Progenitor cell of endocrine pancreas (in vitro differentiated cells): ENCODE data around the gene MS4A10. TPM values are rescaled to one million over a fixed set of nuclear protein-coding genes. Genes with fewer than 3 reads are reported as not detected.
"Not testable (repeated sequence)": the region's sequence is repeated elsewhere in the genome, so short reads cannot be mapped to it uniquely, and the experiment has no call there.

Experiments
- DNase-seq: peaks from one replicate; pipeline ENCODE4 v3.0.0; 2021; ENCODE audit warnings: low spot score; ENCODE audit not compliant: unreplicated experiment
- H3K27ac Mint-ChIP-seq: 2 replicates; pipeline ENCODE4 v1.8.0; 2021; ENCODE audit warnings: mild to moderate bottlenecking, moderate library complexity, mixed read lengths
- H3K27me3 Mint-ChIP-seq: 2 replicates; pipeline ENCODE4 v1.8.0; 2021; ENCODE audit warnings: mixed read lengths
- H3K36me3 Mint-ChIP-seq: 2 replicates; pipeline ENCODE4 v1.8.0; 2022; ENCODE audit warnings: mixed read lengths; ENCODE audit not compliant: insufficient read depth
- H3K4me1 Mint-ChIP-seq: 2 replicates; pipeline ENCODE4 v1.8.0; 2021; ENCODE audit warnings: low read depth, mixed read lengths
- H3K4me3 Mint-ChIP-seq: 2 replicates; pipeline ENCODE4 v1.8.0; 2021; ENCODE audit warnings: low read depth, mild to moderate bottlenecking, moderate library complexity, mixed read lengths
- H3K9me3 Mint-ChIP-seq: 2 replicates; pipeline ENCODE4 v1.8.0; 2021; ENCODE audit warnings: low read depth, mixed read lengths
- total RNA-seq: library from RNA; stranded (reverse); gene quantifications from 2 replicates; pipeline ENCODE4 v1.2.1, GENCODE V29; 2021
- TF ChIP-seq, protein P1 (sequence below): fragments of 200-600 bp; sonication (generic); IDR thresholded peaks from one replicate; pipeline ENCODE4 v1.5.0; 2021; ENCODE audit warnings: antibody characterized with exemption, mild to moderate bottlenecking; ENCODE audit not compliant: unreplicated experiment

MS4A10 gene
- total RNA-seq, 1 donor from 2014 or later: not detected

DNA sequence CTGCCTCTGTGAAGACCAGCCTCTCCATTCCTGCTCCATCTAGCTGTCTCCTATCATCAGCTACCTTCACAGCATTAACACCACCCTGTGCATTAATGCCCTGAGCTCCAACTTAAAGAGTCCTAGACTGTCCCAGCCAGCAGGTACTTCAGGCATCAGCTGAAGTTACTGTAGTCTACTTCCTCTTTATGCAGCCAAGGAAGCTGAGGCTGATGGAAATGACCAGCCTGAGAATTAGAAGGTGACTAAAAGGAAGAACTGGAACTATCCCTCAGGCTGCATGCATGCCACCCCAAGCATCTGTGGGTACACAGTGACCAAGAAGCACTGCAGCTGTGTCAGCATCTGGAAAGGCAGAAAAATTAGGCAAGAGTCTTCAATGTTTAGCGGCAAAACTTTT lies 28.2 kb downstream of the MS4A10 start:
- Mint-ChIP-seq H3K4me3 (no peak overlapping the region), H3K27me3 (peaks cover 10% of the 10 kb centered on the region), H3K36me3 (no peaks in the 10 kb centered on the region), H3K4me1 (no peaks in the 10 kb centered on the region), H3K9me3 (peaks cover 6% of the 10 kb centered on the region), H3K27ac (no peak overlapping the region)
- no peak for DNase-seq
- TF ChIP-seq, protein P1, sequence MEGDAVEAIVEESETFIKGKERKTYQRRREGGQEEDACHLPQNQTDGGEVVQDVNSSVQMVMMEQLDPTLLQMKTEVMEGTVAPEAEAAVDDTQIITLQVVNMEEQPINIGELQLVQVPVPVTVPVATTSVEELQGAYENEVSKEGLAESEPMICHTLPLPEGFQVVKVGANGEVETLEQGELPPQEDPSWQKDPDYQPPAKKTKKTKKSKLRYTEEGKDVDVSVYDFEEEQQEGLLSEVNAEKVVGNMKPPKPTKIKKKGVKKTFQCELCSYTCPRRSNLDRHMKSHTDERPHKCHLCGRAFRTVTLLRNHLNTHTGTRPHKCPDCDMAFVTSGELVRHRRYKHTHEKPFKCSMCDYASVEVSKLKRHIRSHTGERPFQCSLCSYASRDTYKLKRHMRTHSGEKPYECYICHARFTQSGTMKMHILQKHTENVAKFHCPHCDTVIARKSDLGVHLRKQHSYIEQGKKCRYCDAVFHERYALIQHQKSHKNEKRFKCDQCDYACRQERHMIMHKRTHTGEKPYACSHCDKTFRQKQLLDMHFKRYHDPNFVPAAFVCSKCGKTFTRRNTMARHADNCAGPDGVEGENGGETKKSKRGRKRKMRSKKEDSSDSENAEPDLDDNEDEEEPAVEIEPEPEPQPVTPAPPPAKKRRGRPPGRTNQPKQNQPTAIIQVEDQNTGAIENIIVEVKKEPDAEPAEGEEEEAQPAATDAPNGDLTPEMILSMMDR: no peak

DNA sequence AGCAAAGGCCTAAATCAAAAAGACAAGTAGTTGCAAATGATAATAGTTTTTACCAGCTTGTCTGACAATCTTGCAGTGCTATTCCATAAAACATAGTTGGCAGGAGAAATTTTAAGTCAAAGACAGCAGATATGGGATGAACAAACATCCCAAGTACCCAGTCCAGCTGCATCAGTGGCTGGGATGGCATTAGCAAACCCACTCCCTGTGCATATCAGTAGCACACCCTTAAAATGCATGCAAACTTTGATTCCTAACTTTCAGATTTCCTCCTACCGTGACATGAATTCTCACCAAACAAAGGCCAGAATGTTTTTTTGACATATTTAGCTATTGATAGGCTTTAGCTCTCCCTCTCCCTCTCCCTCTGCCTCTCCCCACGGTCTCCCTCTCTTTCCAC lies 29.0 kb downstream of the MS4A10 start:
- TF ChIP-seq, protein P1: no peak
- no peak for DNase-seq
- H3K4me1 Mint-ChIP-seq: no peaks in the 10 kb centered on the region

DNA sequence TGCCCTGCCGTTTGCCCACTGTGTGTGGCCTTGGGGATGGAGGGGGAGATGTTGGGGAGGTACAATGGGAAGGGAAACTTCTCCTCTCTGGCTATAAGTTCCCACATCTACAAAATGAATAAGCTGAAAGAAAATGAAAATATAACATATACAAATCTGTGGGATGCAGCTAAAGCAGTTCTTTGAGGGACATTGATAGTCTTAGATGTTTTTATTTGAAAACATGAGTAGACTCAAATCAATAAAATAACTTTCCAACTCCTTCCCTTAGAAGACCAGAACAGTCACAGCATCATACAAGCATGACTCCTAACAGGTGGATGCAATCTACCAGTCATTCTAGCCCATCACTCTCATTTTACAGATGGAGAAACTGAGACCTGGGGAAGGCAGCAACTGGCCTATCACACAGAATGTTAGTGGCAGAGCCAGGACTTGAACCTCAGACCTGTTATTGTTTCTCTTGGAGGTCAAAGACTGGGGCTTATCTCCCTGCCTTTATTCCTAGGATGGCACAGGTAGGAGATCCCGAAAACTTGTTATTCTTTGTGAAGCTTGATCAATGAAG lies 31.5 kb downstream of the MS4A10 start:
- DNase-seq: no peak
- Mint-ChIP-seq H3K9me3 (peaks cover 6% of the 10 kb centered on the region), H3K36me3 (no peaks in the 10 kb centered on the region), H3K27ac (no peak overlapping the region), H3K4me3 (no peak overlapping the region), H3K27me3 (peaks cover 7% of the 10 kb centered on the region), H3K4me1 (no peaks in the 10 kb centered on the region)
- TF ChIP-seq, protein P1: no peak

More for the DNA sequence above, 29.0 kb downstream of the MS4A10 start:
- H3K27me3 Mint-ChIP-seq: peaks cover 11% of the 10 kb centered on the region
- no peak overlapping the region for H3K4me3 Mint-ChIP-seq
- peaks cover 6% of the 10 kb centered on the region for H3K9me3 Mint-ChIP-seq
- H3K27ac Mint-ChIP-seq: no peak overlapping the region
- no peaks in the 10 kb centered on the region for H3K36me3 Mint-ChIP-seq

GRCh38 chr11:60818057-60818456 lies 32.9 kb downstream of the MS4A10 start:
- Mint-ChIP-seq H3K27me3 (peaks cover 7% of the 10 kb centered on the region), H3K27ac (no peak overlapping the region), H3K36me3 (no peaks in the 10 kb centered on the region), H3K4me1 (no peaks in the 10 kb centered on the region), H3K4me3 (no peak overlapping the region), H3K9me3 (peaks cover 6% of the 10 kb centered on the region)
- no peak for DNase-seq
- TF ChIP-seq, protein P1: no peak

DNA sequence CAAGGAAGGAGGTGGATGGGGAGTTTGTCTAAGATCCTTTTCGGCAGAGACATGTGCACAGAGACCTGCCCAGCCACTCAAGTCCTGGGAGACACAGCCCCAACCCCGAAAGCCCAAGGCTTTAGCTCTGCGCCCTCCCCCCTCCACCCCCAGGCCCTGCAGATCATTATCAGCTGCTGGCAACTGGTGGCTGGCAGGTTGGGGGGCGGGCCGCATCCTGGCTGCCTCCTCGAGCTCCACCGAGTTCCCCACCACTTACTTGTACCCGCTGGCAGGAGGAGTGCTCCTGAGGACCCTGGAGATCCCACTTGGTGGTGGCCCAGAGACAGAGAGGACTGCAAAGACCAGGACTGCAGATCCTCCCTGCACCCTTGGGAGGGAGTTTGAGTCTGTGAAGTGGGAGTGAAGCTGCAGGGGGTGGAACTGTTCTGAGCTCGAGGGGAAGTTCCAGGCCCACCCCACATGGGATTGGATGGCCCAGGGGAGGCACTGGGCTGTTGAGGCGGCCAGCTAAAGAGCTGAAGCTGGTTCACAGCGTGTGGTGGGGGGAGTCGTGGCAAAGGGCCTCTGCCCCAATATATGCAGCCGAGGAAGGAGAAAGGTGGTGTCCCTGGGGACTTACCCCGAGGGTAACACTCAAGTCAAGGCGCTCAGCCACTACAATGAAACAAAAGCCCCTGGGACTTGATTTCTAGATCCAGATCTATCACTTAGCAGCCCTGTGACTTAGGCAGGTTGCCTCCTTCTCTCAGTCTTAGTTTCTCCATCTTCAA lies 36.9 kb downstream of the MS4A10 start:
- no peaks in the 10 kb centered on the region for H3K9me3 Mint-ChIP-seq
- no peak overlapping the region for H3K4me3 Mint-ChIP-seq
- H3K36me3 Mint-ChIP-seq: no peaks in the 10 kb centered on the region
- TF ChIP-seq, protein P1: no peak
- no peak overlapping the region for H3K27ac Mint-ChIP-seq
- peaks cover 3% of the 10 kb centered on the region for H3K27me3 Mint-ChIP-seq
- no peaks in the 10 kb centered on the region for H3K4me1 Mint-ChIP-seq
- no peak for DNase-seq

GRCh38 chr11:60823745-60824306 lies 38.7 kb downstream of the MS4A10 start:
- H3K27ac Mint-ChIP-seq, H3K9me3 Mint-ChIP-seq, H3K4me3 Mint-ChIP-seq, H3K36me3 Mint-ChIP-seq, DNase-seq, H3K4me1 Mint-ChIP-seq: not testable (repeated sequence)
- peaks cover 15% of the 10 kb centered on the region for H3K27me3 Mint-ChIP-seq
